Activated T-cell treated with anti-CD3 and anti-CD28 coated beads, Interleukin-2, amount 50 U/mL, for 1 hour (primary cell): ENCODE measurements around the gene DPH2.

Source experiments
- DNase-seq: peaks from one replicate; pipeline ENCODE4 v3.0.0-alpha.2; 2020

The DPH2 gene

GRCh38 chr1:44008259-44008658 lies 38.4 kb downstream of the DPH2 start:
- DNase-seq, result no peak

- no peak for DNase-seq
These were observed 41.2 kb downstream of the DPH2 start for GRCh38 chr1:44010935-44011471.

GRCh38 chr1:44012404-44012803 lies 42.6 kb downstream of the DPH2 start:
- DNase-seq, result no peak

- DNase-seq, result no peak
These were observed 43.3 kb downstream of the DPH2 start for GRCh38 chr1:44012941-44013609.

GRCh38 chr1:44013949-44014348 lies 44.1 kb downstream of the DPH2 start:
- no peak for DNase-seq

GRCh38 chr1:44014365-44015104 lies 44.7 kb downstream of the DPH2 start:
- no peak for DNase-seq

GRCh38 chr1:44015206-44015605 lies 45.4 kb downstream of the DPH2 start:
- no peak for DNase-seq

- DNase-seq, result no peak
These were observed 46.5 kb downstream of the DPH2 start for GRCh38 chr1:44016041-44016889.

- no peak for DNase-seq
These were observed 47.1 kb downstream of the DPH2 start for GRCh38 chr1:44016890-44017400.

GRCh38 chr1:44019466-44019948 lies 49.7 kb downstream of the DPH2 start:
- no peak for DNase-seq

GRCh38 chr1:44020464-44020863 lies 50.7 kb downstream of the DPH2 start:
- DNase-seq, result no peak

- DNase-seq, result no peak
These were observed 51.3 kb downstream of the DPH2 start for GRCh38 chr1:44021156-44021555.

GRCh38 chr1:44021581-44022321 lies 51.9 kb downstream of the DPH2 start:
- DNase-seq, result no peak
